Neural cell (in vitro differentiated cells): Measurements from ENCODE around the gene RBKS. TPM values are rescaled to one million over a fixed set of nuclear protein-coding genes. Genes with fewer than 3 reads are reported as not detected.

Experiments used
- H2AFZ ChIP-seq: fragments of 200-600, 300-800 bp; sonication (generic), shearing (Covaris generic); 2 replicates; pipeline ENCODE4 v1.6.0; 2014; ENCODE audit warnings: low read depth, mild to moderate bottlenecking, antibody characterized with exemption, low read length, moderate library complexity
- H3F3A ChIP-seq: fragments of 200-600 bp; shearing (Covaris generic); 2 replicates; pipeline ENCODE4 v1.6.1; 2016; ENCODE audit warnings: mild to moderate bottlenecking, moderate library complexity, mixed read lengths, antibody characterized with exemption, low read length; ENCODE audit not compliant: insufficient read depth, poor library complexity, severe bottlenecking
- H3K27ac ChIP-seq: fragments of 200-600, 300-800 bp; sonication (generic), shearing (Covaris generic); 2 replicates; pipeline ENCODE4 v1.5.1; 2014; ENCODE audit warnings: mild to moderate bottlenecking, low read length, moderate library complexity
- H3K27me3 ChIP-seq: fragments of 300-800, 200-600 bp; sonication (generic), shearing (Covaris generic); 2 replicates; pipeline ENCODE4 v1.6.0; 2014; ENCODE audit warnings: mild to moderate bottlenecking, low read depth, low read length, moderate library complexity; ENCODE audit not compliant: insufficient read depth
- H3K36me3 ChIP-seq: fragments of 300-800, 200-600 bp; sonication (generic), shearing (Covaris generic); 2 replicates; pipeline ENCODE4 v1.5.1; 2014; ENCODE audit warnings: mild to moderate bottlenecking, antibody characterized with exemption, low read length, moderate library complexity; ENCODE audit not compliant: insufficient read depth
- H3K4me2 ChIP-seq: fragments of 300-800, 200-600 bp; sonication (generic), shearing (Covaris generic); 2 replicates; pipeline ENCODE4 v1.6.0; 2014; ENCODE audit warnings: mild to moderate bottlenecking, low read length
- H3K4me3 ChIP-seq: fragments of 300-800, 200-600 bp; sonication (generic), shearing (Covaris generic); 2 replicates; pipeline ENCODE4 v1.5.1; 2014; ENCODE audit warnings: mild to moderate bottlenecking, low read length, moderate library complexity
- H3K79me2 ChIP-seq: fragments of 200-600 bp; shearing (Covaris generic); replicated peaks from 2 replicates; pipeline ENCODE4 v1.6.0; 2014; ENCODE audit warnings: mild to moderate bottlenecking, low read length, moderate library complexity; ENCODE audit not compliant: insufficient read depth
- H3K9ac ChIP-seq: fragments of 300-800, 200-600 bp; sonication (generic), shearing (Covaris generic); 2 replicates; pipeline ENCODE4 v1.6.1; 2016; ENCODE audit warnings: mild to moderate bottlenecking, low read length, mixed read lengths
- H3K9me2 ChIP-seq: fragments of 200-600 bp; shearing (Covaris generic); 2 replicates; pipeline ENCODE4 v1.6.1; 2016; ENCODE audit warnings: mild to moderate bottlenecking, low read length, mixed read lengths; ENCODE audit not compliant: insufficient read depth
- H3K9me3 ChIP-seq: fragments of 200-600, 300-800 bp; sonication (generic), shearing (Covaris generic); 2 replicates; pipeline ENCODE4 v1.6.1; 2016; ENCODE audit warnings: mild to moderate bottlenecking, mixed run types, low read length, moderate library complexity, mixed read lengths
- H4K20me1 ChIP-seq: fragments of 200-600 bp; shearing (Covaris generic); 2 replicates; pipeline ENCODE4 v1.6.1; 2016; ENCODE audit warnings: mild to moderate bottlenecking, mixed run types; ENCODE audit not compliant: insufficient read depth
- EP300 ChIP-seq: fragments of 450-650 bp; conservative IDR thresholded peaks from 2 replicates; pipeline ENCODE4 v1.6.1; 2014; ENCODE audit warnings: antibody characterized with exemption, mild to moderate bottlenecking, moderate library complexity; ENCODE audit not compliant: poor library complexity, severe bottlenecking
- EZH2 ChIP-seq: fragments of 200-600, 300-800 bp; shearing (Covaris generic), sonication (generic); IDR thresholded peaks from 2 replicates; pipeline ENCODE4 v1.6.1; 2014; ENCODE audit warnings: antibody characterized with exemption, low read length, borderline replicate concordance, mild to moderate bottlenecking; ENCODE audit not compliant: insufficient read depth, poor library complexity, severe bottlenecking
- MXI1 ChIP-seq: fragments of 450-650 bp; conservative IDR thresholded peaks from 2 replicates; pipeline ENCODE4 v1.6.1; 2014; ENCODE audit warnings: antibody characterized with exemption, mild to moderate bottlenecking; ENCODE audit not compliant: poor library complexity, severe bottlenecking
- POLR2AphosphoS5 ChIP-seq: IDR thresholded peaks from 2 replicates; pipeline ENCODE4 v1.6.1; 2012
- RAD21 ChIP-seq: fragments of 450-650 bp; conservative IDR thresholded peaks from 2 replicates; pipeline ENCODE4 v1.6.1; 2014; ENCODE audit warnings: antibody characterized with exemption, mild to moderate bottlenecking, moderate library complexity
- REST ChIP-seq: IDR thresholded peaks from 2 replicates; pipeline ENCODE4 v1.6.1; 2012; ENCODE audit warnings: borderline replicate concordance
- SMC3 ChIP-seq: fragments of 450-650 bp; conservative IDR thresholded peaks from 2 replicates; pipeline ENCODE4 v1.6.1; 2014; ENCODE audit warnings: antibody characterized with exemption, mild to moderate bottlenecking, moderate library complexity; ENCODE audit not compliant: poor library complexity
- TAF1 ChIP-seq: IDR thresholded peaks from 2 replicates; pipeline ENCODE4 v1.6.1; 2012; ENCODE audit warnings: low read depth
- polyA plus RNA-seq: library from polyadenylated mRNA; depleted of rRNA; stranded (reverse); fragments of >200 nt; gene quantifications from 2 replicates; pipeline ENCODE4 v1.2.3, GENCODE V29; 2014
- TF ChIP-seq, protein P1 (sequence below): fragments of 450-650 bp; IDR thresholded peaks from 2 replicates; pipeline ENCODE4 v1.5.1; 2014; ENCODE audit warnings: antibody characterized with exemption, mild to moderate bottlenecking, moderate library complexity; ENCODE audit not compliant: poor library complexity, severe bottlenecking

RBKS gene
- polyA plus RNA-seq, 1 donor from 2014 or later: 5.4 TPM

GRCh38 chr2:27737676-27738348, 152.4 kb downstream of the RBKS start:
- H3K9me3 ChIP-seq: no peaks in the 10 kb centered on the region
- H3F3A ChIP-seq: no peaks in the 10 kb centered on the region
- peaks cover 7% of the 10 kb centered on the region for H3K27me3 ChIP-seq
- no peak overlapping the region for H2AFZ ChIP-seq
- no peak overlapping the region for H3K9ac ChIP-seq
- TF ChIP-seq TAF1 (no peak), EP300 (no peak), MXI1 (no peak), SMC3 (no peak), POLR2AphosphoS5 (no peak), EZH2 (no peak), REST (no peak), RAD21 (no peak)
- TF ChIP-seq, protein P1, sequence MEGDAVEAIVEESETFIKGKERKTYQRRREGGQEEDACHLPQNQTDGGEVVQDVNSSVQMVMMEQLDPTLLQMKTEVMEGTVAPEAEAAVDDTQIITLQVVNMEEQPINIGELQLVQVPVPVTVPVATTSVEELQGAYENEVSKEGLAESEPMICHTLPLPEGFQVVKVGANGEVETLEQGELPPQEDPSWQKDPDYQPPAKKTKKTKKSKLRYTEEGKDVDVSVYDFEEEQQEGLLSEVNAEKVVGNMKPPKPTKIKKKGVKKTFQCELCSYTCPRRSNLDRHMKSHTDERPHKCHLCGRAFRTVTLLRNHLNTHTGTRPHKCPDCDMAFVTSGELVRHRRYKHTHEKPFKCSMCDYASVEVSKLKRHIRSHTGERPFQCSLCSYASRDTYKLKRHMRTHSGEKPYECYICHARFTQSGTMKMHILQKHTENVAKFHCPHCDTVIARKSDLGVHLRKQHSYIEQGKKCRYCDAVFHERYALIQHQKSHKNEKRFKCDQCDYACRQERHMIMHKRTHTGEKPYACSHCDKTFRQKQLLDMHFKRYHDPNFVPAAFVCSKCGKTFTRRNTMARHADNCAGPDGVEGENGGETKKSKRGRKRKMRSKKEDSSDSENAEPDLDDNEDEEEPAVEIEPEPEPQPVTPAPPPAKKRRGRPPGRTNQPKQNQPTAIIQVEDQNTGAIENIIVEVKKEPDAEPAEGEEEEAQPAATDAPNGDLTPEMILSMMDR: no peak
- no peaks in the 10 kb centered on the region for H3K36me3 ChIP-seq
- no peak overlapping the region for H3K4me3 ChIP-seq
- H3K27ac ChIP-seq: no peak overlapping the region
- no peak overlapping the region for H3K4me2 ChIP-seq
- H3K9me2 ChIP-seq: no peaks in the 10 kb centered on the region
- no peaks in the 10 kb centered on the region for H4K20me1 ChIP-seq
- H3K79me2 ChIP-seq: no peaks in the 10 kb centered on the region

DNA sequence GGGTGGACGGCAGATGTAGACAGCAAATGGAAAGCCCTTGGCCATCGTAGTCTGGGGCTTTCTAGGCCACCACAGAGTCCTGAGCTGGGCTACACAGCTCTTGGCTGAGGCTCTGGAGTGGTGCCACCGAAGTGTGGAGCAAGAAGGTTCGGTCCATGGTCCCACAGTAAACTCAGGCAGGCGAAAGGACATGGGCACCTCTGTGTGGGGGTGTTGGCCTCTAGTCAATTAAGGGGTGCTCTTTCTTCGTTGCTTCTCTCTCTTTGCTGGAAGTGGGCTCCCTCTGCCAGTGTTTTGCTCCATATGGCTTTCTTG, 153.3 kb downstream of the RBKS start:
- H3K9ac ChIP-seq: no peak overlapping the region

More for the DNA sequence above, 153.3 kb downstream of the RBKS start:
- Histone ChIP-seq H3K79me2 (no peaks in the 10 kb centered on the region), H3K4me3 (no peak overlapping the region), H3K27me3 (peaks cover 7% of the 10 kb centered on the region), H4K20me1 (no peaks in the 10 kb centered on the region), H2AFZ (no peak overlapping the region), H3K27ac (no peak overlapping the region), H3K9me3 (no peaks in the 10 kb centered on the region), H3K36me3 (no peaks in the 10 kb centered on the region), H3F3A (no peaks in the 10 kb centered on the region), H3K9me2 (no peaks in the 10 kb centered on the region), H3K4me2 (no peak overlapping the region)
- TF ChIP-seq TAF1: no peak
- no peak for TF ChIP-seq MXI1
- no peak for TF ChIP-seq SMC3
- no peak for TF ChIP-seq EP300
- TF ChIP-seq POLR2AphosphoS5: no peak
- no peak for TF ChIP-seq REST
- TF ChIP-seq EZH2: no peak
